ENCODE data around the gene BFSP2.

DNA sequence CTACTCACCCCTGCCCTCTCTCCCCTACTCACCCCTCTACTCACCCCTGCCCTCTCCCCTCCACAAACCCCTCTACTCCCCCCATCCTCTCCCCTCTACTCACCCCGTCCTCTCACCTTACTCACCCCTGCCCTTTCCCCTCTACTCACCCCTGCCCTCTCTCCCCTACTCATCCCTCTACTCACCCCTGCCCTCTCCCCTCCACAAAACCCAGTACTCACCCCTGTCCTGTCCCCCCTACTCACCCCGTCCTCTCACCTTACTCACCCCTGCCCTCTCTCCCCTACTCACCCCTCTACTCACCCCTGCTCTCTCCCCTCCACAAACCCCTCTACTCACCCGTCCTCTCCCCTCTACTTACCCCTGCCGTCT is 14.2 kb downstream of the BFSP2 start:
- TF ChIP-seq EZH2 (IDR thresholded peaks at IDR 0.05; ENCODE audit: insufficient read depth, poor library complexity, severe bottlenecking) (no peak), EZH2phosphoT487 (IDR thresholded peaks at IDR 0.05; ENCODE audit: insufficient read depth, low read depth) (no peak)

All from GM23248 (cell line).